ENCODE results near the gene CRB1. TPM values are rescaled to one million over a fixed set of nuclear protein-coding genes. Genes with fewer than 3 reads are reported as not detected.

Gene CRB1
- 0.07 TPM in 1 of 2 replicates, not detected in the other for total RNA-seq (2014; rRNA removed; shearing (Covaris generic))

- DNase-seq (ENCODE audit: low read depth), result no peak
Observed at GRCh38 chr1:197268012-197268411, at the start of gene CRB1. CRB1 (plus strand) TSS chr1:197268252; CDS start chr1:197268413, 161 bp downstream.

GRCh38 chr1:197218857-197219256, 49.2 kb upstream of the CRB1 start:
- DNase-seq (ENCODE audit: low read depth), result no peak

- DNase-seq (ENCODE audit: low read depth), result no peak
Observed at GRCh38 chr1:197222025-197222685, 45.9 kb upstream of the CRB1 start.

GRCh38 chr1:197222780-197223179, 45.3 kb upstream of the CRB1 start:
- no peak for DNase-seq (ENCODE audit: low read depth)

- DNase-seq (ENCODE audit: low read depth), result peak; percentile 23
Observed at GRCh38 chr1:197224160-197224559, 43.9 kb upstream of the CRB1 start.

- no peak for DNase-seq (ENCODE audit: low read depth)
Observed at GRCh38 chr1:197225611-197226010, 42.4 kb upstream of the CRB1 start.

GRCh38 chr1:197234581-197234980, 33.5 kb upstream of the CRB1 start:
- no peak for DNase-seq (ENCODE audit: low read depth)

GRCh38 chr1:197235355-197235754, 32.7 kb upstream of the CRB1 start:
- peak; percentile 6 for DNase-seq (ENCODE audit: low read depth)

GRCh38 chr1:197247465-197247864, 20.6 kb upstream of the CRB1 start:
- DNase-seq (ENCODE audit: low read depth), result no peak

- DNase-seq (ENCODE audit: low read depth), result no peak
Observed at GRCh38 chr1:197249324-197249723, 18.7 kb upstream of the CRB1 start.

GRCh38 chr1:197250616-197251015, 17.4 kb upstream of the CRB1 start:
- DNase-seq (ENCODE audit: low read depth), result no peak

- no peak for DNase-seq (ENCODE audit: low read depth)
Observed at GRCh38 chr1:197252973-197253372, 15.1 kb upstream of the CRB1 start.

- DNase-seq (ENCODE audit: low read depth), result no peak
Observed at GRCh38 chr1:197254866-197255265, 13.2 kb upstream of the CRB1 start.

GRCh38 chr1:197264936-197265567, 3.0 kb upstream of the CRB1 start:
- DNase-seq (ENCODE audit: low read depth), result no peak

GRCh38 chr1:197269053-197269452, 1.0 kb downstream of the CRB1 start:
- DNase-seq (ENCODE audit: low read depth), result no peak

- DNase-seq (ENCODE audit: low read depth), result peak; percentile 18
Observed at GRCh38 chr1:197272791-197273190, 4.7 kb downstream of the CRB1 start.

GRCh38 chr1:197277166-197277565, 9.1 kb downstream of the CRB1 start:
- DNase-seq (ENCODE audit: low read depth), result no peak

GRCh38 chr1:197284325-197284724, 16.3 kb downstream of the CRB1 start:
- no peak for DNase-seq (ENCODE audit: low read depth)

- DNase-seq (ENCODE audit: low read depth), result no peak
Observed at GRCh38 chr1:197284966-197285365, 16.9 kb downstream of the CRB1 start.

GRCh38 chr1:197285526-197286205, 17.6 kb downstream of the CRB1 start:
- no peak for DNase-seq (ENCODE audit: low read depth)

- DNase-seq (ENCODE audit: low read depth), result no peak
Observed at GRCh38 chr1:197286634-197287033, 18.6 kb downstream of the CRB1 start.

GRCh38 chr1:197287863-197288262, 19.8 kb downstream of the CRB1 start:
- no peak for DNase-seq (ENCODE audit: low read depth)

- DNase-seq (ENCODE audit: low read depth), result peak; percentile 91
Observed at GRCh38 chr1:197302775-197303174, 34.7 kb downstream of the CRB1 start.

Data from M059J (cell line).